Prostate gland (tissue), 2 donors: ENCODE results near the gene C16orf96. TPM values are rescaled to one million over a fixed set of nuclear protein-coding genes. Genes with fewer than 3 reads are reported as not detected.

ENCODE experiments used
- DNase-seq: peaks from one replicate; pipeline ENCODE4 v3.0.0-alpha.2; 2019; ENCODE audit warnings: low spot score
- H3K27ac ChIP-seq, 2 donors: fragments of 200-600 bp; sonication (generic); 2 replicates each; pipeline ENCODE4 v1.5.1; 2017 to 2019
- H3K27me3 ChIP-seq: fragments of 200-600 bp; sonication (generic); replicated peaks from 2 replicates; pipeline ENCODE4 v1.5.1; 2019; ENCODE audit not compliant: insufficient read depth
- H3K36me3 ChIP-seq, 2 donors: fragments of 200-600 bp; sonication (generic); 1 replicate in 1 of 2; 2 replicates in 1 of 2; pipeline versions ENCODE4 v1.5.1 to v1.8.1; 2017 to 2019
- H3K4me1 ChIP-seq: fragments of 200-600 bp; sonication (generic); replicated peaks from 2 replicates; pipeline ENCODE4 v1.5.1; 2019
- H3K4me3 ChIP-seq, 2 donors: fragments of 200-600 bp; sonication (generic); 2 replicates each; pipeline ENCODE4 v1.5.1; 2017 to 2019
- H3K9me3 ChIP-seq: fragments of 200-600 bp; sonication (generic); 2 replicates; pipeline ENCODE4 v1.5.1; 2017
- POLR2A ChIP-seq: fragments of 450-650 bp; IDR thresholded peaks from one replicate; pipeline ENCODE4 v1.6.1; 2016; ENCODE audit warnings: antibody characterized with exemption, mild to moderate bottlenecking
- POLR2AphosphoS5 ChIP-seq: sonication (generic); formaldehyde crosslinking; IDR thresholded peaks from one replicate; pipeline ENCODE4 v1.6.1; 2017; ENCODE audit warnings: antibody characterized with exemption
- WGBS: methylation state at CpG from one replicate; pipeline ENCODE4 v1.1.5; 2018; 5-methylcytosine and 5-hydroxymethylcytosine counted together
- intact Hi-C: fragments of 100-400 bp; cut with DNase I; formaldehyde crosslinking; loops from one replicate; pipeline ENCODE4 v1.14.2; 2022
- small RNA-seq, 2 donors: library from RNA; depleted of rRNA; stranded (forward); fragments of <200 nt; gene quantifications; one replicate each; pipeline ENCODE3, GENCODE V24; 2016
- total RNA-seq, 2 donors: library from RNA; depleted of rRNA; stranded (reverse); fragments of >200 nt; gene quantifications; one replicate each; pipeline ENCODE4 v1.1.0, GENCODE V29; 2016
- TF ChIP-seq, protein P1 (sequence below), 4 experiments: fragments of 200-600 bp in 2 of 4; fragments of 450-650 bp in 2 of 4; sonication (generic) in 2 of 4; IDR thresholded peaks; 1 replicate in 3 of 4; 2 replicates in 1 of 4; pipeline ENCODE4 v1.5.1; 2016 to 2019; ENCODE audit warnings: antibody characterized with exemption in 4 of 4, mild to moderate bottlenecking in 2 of 4, moderate library complexity in 2 of 4

Gene C16orf96
- total RNA-seq, 2 donors from 2014 or later, result 0.27 to 3.8 TPM

DNA sequence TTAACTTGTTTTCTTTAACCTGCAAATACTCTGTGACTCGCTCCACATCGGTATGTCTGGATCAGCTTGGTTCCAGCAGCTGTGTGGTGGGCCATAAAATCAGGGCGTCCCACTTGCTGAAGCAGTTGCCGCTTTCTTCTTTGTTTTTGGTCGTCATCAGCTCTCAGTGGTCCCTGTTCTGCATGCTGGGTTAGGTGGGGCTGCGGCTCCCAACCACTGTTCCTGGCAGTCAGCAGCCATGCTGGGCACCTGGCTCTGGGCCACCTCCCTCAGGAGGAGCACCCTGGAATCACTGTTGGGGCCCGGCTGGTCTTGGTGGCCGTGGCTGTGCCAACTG lies 91.5 kb downstream of the C16orf96 start:
- no peaks in the 10 kb centered on the region for H3K9me3 ChIP-seq
- H3K27ac ChIP-seq, result no peak overlapping the region
- TF ChIP-seq, protein P1, sequence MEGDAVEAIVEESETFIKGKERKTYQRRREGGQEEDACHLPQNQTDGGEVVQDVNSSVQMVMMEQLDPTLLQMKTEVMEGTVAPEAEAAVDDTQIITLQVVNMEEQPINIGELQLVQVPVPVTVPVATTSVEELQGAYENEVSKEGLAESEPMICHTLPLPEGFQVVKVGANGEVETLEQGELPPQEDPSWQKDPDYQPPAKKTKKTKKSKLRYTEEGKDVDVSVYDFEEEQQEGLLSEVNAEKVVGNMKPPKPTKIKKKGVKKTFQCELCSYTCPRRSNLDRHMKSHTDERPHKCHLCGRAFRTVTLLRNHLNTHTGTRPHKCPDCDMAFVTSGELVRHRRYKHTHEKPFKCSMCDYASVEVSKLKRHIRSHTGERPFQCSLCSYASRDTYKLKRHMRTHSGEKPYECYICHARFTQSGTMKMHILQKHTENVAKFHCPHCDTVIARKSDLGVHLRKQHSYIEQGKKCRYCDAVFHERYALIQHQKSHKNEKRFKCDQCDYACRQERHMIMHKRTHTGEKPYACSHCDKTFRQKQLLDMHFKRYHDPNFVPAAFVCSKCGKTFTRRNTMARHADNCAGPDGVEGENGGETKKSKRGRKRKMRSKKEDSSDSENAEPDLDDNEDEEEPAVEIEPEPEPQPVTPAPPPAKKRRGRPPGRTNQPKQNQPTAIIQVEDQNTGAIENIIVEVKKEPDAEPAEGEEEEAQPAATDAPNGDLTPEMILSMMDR (IDR thresholded peaks at IDR 0.05), result no peak
- no peak for TF ChIP-seq POLR2A
- TF ChIP-seq POLR2AphosphoS5, result no peak
- DNase-seq, result no peak
- no peaks in the 10 kb centered on the region for H3K27me3 ChIP-seq
- H3K4me1 ChIP-seq, result no peaks in the 10 kb centered on the region
- H3K36me3 ChIP-seq, result peaks cover 0 to 10% of the 10 kb centered on the region in 2 donors
- no peak overlapping the region for H3K4me3 ChIP-seq
- 95% methylated on average over 8 of the region's 8 CpGs for WGBS
- intact Hi-C loops, result no loop called here

DNA sequence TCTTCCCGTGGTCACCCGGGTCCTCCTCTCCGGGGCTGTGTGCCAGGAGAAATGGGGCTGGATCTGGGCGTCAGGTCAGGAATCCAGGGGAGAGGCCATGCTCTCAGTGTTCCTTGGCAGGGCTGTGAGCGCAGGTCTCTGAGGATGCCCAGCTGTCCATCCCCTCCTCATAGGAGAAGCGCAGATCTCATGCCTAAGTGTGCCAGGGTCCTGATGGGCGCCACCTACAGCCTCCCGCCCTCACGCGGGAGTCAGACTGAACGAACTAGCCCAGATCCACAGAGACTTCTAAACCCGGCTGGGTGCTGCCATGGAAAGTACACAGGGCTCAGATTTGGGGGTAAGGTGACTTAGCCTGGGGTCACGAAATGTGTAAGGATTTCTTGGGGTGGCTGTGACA lies 92.8 kb downstream of the C16orf96 start:
- intact Hi-C loops, result no loop called here
- TF ChIP-seq POLR2A (no peak), POLR2AphosphoS5 (no peak)
- H3K4me1 ChIP-seq, result peaks cover 2% of the 10 kb centered on the region
- peaks cover 0 to 14% of the 10 kb centered on the region in 2 donors for H3K36me3 ChIP-seq
- no peak overlapping the region for H3K4me3 ChIP-seq
- no peaks in the 10 kb centered on the region for H3K27me3 ChIP-seq
- H3K27ac ChIP-seq, result no peak overlapping the region
- no peaks in the 10 kb centered on the region for H3K9me3 ChIP-seq
- WGBS, result 95% methylated on average over 13 of the region's 13 CpGs
- DNase-seq, result no peak

- H3K36me3 ChIP-seq, result peaks cover 0 to 14% of the 10 kb centered on the region in 2 donors
- H3K27me3 ChIP-seq, result no peaks in the 10 kb centered on the region
- DNase-seq, result no peak
- WGBS, result 93% methylated on average over 25 of the region's 25 CpGs
- H3K9me3 ChIP-seq, result no peaks in the 10 kb centered on the region
- intact Hi-C loops, result no loop called here
- H3K27ac ChIP-seq, result no peak overlapping the region
- no peak overlapping the region for H3K4me3 ChIP-seq
- TF ChIP-seq POLR2A (no peak), POLR2AphosphoS5 (no peak)
- TF ChIP-seq, protein P1 (IDR thresholded peaks at IDR 0.05), result no peak
- peaks cover 2% of the 10 kb centered on the region for H3K4me1 ChIP-seq
Observed at GRCh38 chr16:4649744-4650442, 93.8 kb downstream of the C16orf96 start.

Small RNA genes lying within 50 kb of the gene (small RNA-seq; reads per million reads assigned to genes)
- 0 reads per million in 2 donors for gene RN7SL850P

Other genes starting within 250 kb of the C16orf96 start
- 10 to 100 TPM in 1 of 2 donors, 1 to 10 TPM in 1; 3.8 to 10.5 TPM for gene GLIS2, start 240.3 kb upstream of the C16orf96 start, total RNA-seq
- 100 to 1,000 TPM in 1 of 2 donors, 10 to 100 TPM in 1; 28.6 to 100 TPM for gene PAM16, start 205.0 kb upstream of the C16orf96 start, total RNA-seq
- 10 to 100 TPM; 13.1 to 97.4 TPM for gene VASN, start 184.5 kb upstream of the C16orf96 start, total RNA-seq
- gene CORO7, start 139.7 kb upstream of the C16orf96 start, total RNA-seq, result 100 to 1,000 TPM in 1 of 2 donors, 10 to 100 TPM in 1; 24.1 to 122 TPM
- 10 to 100 TPM; 47.6 to 60.0 TPM for gene DNAJA3, start 130.5 kb upstream of the C16orf96 start, total RNA-seq
- 10 to 100 TPM; 40.8 to 90.9 TPM for gene NMRAL1, start 81.7 kb upstream of the C16orf96 start, total RNA-seq
- 10 to 100 TPM; 39.9 to 70.8 TPM for gene HMOX2, start 79.9 kb upstream of the C16orf96 start, total RNA-seq
- 10 to 100 TPM; 21.1 to 30.6 TPM for gene CDIP1, start 17.6 kb upstream of the C16orf96 start, total RNA-seq
- 10 to 100 TPM; 14.5 to 22.1 TPM for gene UBALD1, start 58.5 kb downstream of the C16orf96 start, total RNA-seq
- gene MGRN1, start 68.5 kb downstream of the C16orf96 start, total RNA-seq, result 100 to 1,000 TPM in 1 of 2 donors, 10 to 100 TPM in 1; 59.6 to 101 TPM
- 10 to 100 TPM; 57.4 to 75.3 TPM for gene NUDT16L1, start 137.2 kb downstream of the C16orf96 start, total RNA-seq
- 10 to 100 TPM; 19.1 to 42.9 TPM for gene ANKS3, start 177.9 kb downstream of the C16orf96 start, total RNA-seq
- 10 to 100 TPM in 1 of 2 donors, 1 to 10 TPM in 1; 7.1 to 21.9 TPM for gene DNAAF8, start 178.2 kb downstream of the C16orf96 start, total RNA-seq
- 10 to 100 TPM; 29.2 to 33.8 TPM for gene ZNF500, start 210.8 kb downstream of the C16orf96 start, total RNA-seq
- 10 to 100 TPM in 1 of 2 donors, not detected in 1; 10.8 TPM for gene SEPTIN12, start 232.0 kb downstream of the C16orf96 start, total RNA-seq
- gene SMIM22, start 239.0 kb downstream of the C16orf96 start, total RNA-seq, result 10 to 100 TPM in 1 of 2 donors, 1 to 10 TPM in 1; 5.6 to 29.0 TPM
- 10 to 100 TPM; 37.5 to 46.9 TPM for gene ROGDI, start 246.3 kb downstream of the C16orf96 start, total RNA-seq